ENCODE data around the gene ACACB.

Gene ACACB

DNA sequence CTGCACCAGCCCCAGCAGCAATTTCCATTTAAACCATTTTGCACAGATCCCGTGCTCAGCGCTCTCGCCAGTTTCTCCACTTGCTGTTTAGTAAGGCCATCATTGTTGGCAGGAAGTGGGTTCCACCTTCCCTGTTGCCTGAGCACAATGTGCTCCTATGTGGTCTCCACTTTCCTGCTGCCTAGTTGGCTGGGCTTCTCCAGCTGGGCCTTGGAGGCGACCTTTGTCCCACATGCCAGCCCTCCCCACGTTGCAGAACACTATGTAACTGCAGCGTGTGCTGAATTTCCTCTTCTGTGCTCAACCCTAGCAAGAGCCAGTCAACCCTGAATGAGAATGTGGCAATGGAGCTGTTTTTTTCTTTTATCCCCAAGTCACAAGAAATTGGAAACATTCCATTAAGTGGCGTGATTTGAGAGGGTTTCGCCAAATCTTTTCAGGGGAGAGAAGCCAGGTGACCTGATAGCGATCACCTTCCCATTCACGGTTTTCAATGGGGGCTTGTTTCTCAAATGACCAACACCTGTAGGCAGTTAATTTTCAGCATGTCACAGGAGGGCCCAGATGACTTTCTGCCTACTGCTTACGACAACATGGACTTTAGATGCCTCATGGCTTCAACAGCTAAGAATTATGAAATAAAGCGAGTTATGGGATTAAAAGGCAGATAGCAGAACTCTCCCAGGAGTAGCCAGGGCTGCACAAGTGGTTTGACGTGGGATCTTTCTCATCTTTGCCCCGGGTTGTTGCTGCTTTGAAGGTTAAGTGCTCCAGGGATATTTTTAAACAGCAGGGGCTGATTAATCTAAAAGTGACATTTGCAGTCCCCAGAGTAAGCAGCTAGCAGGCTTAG, at the start of gene ACACB:
Gene ACACB, plus strand, starts transcription at position 830 of the 853 bp plus-strand sequence. CDS start 22,819 bp downstream, outside the sequence.
- no peak for DNase-seq

- no peak for DNase-seq
Observed at GRCh38 chr12:109069307-109070271, 46.8 kb upstream of the ACACB start.

DNA sequence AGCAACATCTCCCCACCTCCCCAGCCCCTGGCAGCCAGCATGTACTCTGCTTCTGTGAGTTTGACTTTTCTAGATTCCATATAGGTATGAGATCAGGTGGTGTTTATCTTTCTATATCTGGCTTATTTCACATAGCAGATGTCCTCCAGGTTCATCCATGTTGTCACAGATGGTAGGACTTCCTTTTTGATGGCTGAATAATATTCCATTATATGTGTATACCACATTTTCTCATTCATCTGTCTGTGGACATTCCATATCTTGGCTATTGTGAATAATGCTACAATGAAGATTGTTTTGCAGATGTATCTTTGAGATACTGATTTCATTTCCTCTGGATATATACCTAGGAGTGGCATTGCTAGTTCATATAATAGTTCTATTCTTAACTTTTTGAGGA, 41.5 kb upstream of the ACACB start:
- DNase-seq: no peak

DNA sequence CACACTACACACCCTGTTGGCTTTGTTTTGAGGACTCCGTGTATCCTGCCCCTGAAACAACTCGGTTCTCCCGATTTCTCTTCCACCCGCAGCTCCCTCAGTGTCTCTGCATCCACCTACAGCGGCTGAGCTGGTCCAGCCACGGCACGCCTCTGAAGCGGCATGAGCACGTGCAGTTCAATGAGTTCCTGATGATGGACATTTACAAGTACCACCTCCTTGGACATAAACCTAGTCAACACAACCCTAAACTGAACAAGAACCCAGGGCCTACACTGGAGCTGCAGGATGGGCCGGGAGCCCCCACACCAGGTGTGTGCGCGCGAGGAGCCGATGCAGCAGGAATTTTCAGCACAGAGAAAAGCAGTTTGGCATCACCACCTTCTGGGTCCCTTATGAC, 33.6 kb upstream of the ACACB start:
- DNase-seq: no peak

DNA sequence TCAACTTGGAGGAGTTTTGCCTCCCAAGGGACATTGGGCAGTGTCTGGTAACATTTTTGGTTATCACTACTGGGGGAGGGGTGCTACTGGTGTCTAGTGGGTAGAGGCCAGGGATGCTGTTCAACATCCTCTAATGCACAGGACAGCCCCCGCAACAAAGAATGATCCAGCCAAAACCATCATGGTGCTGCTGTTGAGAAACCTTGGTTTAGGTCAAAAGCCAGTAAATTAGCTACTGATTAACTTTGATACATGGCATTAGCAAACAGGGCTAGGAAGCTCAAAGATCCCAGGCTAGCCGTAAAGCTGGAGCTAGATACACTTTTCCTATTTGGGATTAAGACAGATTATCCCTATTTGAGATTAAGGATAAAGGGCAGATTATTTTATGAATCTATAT, 32.0 kb upstream of the ACACB start:
- no peak for DNase-seq

DNA sequence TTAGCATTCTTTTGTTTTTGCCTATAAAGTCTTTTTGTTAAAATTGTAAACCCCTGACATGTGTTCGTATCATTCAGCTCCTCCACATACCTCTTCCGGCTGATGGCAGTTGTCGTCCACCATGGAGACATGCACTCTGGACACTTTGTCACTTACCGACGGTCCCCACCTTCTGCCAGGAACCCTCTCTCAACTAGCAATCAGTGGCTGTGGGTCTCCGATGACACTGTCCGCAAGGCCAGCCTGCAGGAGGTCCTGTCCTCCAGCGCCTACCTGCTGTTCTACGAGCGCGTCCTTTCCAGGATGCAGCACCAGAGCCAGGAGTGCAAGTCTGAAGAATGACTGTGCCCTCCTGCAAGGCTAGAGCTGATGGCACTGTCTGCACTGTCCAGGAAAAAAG, 30.8 kb upstream of the ACACB start:
- DNase-seq: no peak

DNA sequence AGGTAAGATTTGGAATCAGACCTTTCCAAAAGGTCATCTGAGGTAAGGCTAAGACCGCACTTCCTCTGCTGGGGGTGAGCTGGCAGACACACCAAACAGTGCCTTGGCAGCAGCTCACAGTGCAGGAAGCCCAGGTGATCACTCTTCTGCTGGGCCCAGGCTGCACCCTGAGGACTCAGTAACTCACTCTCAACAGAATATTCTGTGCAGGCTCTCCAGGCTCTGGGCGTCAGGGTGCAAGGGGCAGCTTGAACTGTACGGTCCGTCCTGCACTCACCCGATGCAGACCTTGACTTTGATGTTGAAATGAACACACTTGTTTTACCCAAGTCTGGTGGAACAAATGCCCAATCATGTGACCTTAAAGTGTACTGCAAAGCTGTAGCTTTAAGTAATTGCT, 29.1 kb upstream of the ACACB start:
- no peak for DNase-seq

- no peak for DNase-seq
Observed at GRCh38 chr12:109088818-109089217, 27.6 kb upstream of the ACACB start.

GRCh38 chr12:109089683-109090082, 26.7 kb upstream of the ACACB start:
- no peak for DNase-seq

GRCh38 chr12:109092497-109093021, 23.8 kb upstream of the ACACB start:
- DNase-seq: no peak

DNA sequence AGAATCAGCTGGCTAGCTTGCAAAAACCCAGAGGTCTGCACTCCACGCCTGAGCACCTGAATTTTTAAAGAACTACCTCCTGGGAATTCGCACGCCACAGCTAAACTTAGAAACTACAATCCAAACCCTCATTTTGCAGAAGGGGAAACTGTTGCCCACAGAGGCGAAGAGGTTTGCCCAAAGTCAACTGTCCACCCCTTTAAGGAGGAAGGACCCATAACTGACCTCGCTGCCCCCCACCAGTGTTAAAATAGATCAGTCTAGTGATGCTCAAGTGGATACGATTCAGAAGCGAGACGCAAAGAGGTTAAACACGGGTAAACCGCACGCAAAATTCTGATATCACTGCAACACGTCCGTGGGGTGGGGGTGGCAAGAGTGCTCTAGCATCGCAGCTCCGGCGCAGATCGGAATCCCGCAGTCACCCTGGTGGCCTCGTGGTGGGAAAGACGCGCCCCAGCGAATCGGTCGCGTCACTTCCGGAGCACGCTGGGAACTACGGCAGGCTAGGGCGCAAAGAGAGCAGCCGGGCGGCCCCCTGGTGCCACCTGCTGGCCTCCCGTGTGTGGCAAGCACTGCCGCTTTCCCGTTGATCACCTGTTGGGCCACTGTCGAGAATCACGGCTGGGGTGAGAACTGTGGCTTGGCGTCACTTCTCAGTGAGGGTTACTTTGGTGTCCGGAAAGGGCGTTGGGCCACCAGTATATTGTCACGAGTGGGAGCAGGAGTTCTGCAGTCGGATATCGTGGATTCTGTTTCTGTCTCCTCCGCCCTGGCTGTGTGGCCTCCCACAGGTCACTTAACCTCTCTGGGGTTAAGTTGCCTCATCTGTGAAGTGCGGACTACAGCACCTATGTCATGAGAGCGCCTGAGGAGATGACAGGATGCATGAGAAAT, 23.1 kb upstream of the ACACB start, which contains the start of gene ALKBH2:
Gene ALKBH2, minus strand, starts transcription at position 451 of the 897 bp plus-strand sequence. CDS start 686 bp downstream, outside the sequence.
- peak; percentile 92 to 94 for DNase-seq

DNA sequence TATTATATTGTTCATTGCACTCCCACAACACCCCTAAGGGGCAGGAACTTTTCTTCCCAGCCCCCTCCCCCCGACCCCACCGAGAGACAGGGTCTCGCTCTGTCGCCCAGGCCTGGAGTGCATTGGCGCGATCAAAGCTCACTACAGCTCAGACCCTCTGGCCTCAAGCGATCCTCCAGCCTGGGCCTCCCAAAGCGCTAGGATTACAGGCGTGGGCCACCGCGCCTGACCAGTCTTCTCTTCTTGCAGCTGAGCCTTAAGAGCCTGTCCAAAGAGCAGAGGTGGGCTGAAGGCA, 19.3 kb upstream of the ACACB start:
- no peak for DNase-seq

DNA sequence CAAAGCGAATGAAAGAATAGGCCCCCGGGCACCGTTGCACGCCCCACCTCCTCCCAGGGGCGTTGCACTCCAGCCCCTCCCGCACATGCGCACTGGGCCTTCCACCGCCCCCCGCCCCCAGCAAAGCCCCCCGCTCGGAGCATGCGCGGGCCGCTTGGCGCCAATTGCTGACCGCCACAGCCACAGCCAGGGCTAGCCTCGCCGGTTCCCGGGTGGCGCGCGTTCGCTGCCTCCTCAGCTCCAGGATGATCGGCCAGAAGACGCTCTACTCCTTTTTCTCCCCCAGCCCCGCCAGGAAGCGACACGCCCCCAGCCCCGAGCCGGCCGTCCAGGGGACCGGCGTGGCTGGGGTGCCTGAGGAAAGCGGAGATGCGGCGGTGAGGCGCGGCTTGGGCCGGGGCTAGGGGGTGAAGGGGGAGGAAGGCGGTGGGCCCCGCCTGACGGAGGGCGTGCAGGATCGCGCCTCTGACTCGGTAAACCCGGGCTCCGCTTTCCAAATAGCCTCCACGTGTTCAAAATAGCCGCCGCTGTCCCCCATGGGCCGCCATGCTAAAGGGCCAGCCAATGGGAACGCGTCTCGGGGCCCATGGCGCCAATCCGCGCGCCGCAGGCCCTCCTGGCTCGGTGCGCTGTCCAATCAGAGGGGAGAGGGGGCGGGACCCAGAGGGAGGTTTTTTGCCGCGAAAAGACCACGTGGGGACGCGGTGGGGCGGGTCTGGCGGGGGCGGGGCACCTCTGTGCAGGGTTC, 18.8 kb upstream of the ACACB start, which contains the start of gene UNG:
Gene UNG, plus strand, starts transcription at position 163 of the 748 bp plus-strand sequence. Its CDS starts 83 bp downstream, at position 246.
- DNase-seq: peak; percentile 94 to 96

DNA sequence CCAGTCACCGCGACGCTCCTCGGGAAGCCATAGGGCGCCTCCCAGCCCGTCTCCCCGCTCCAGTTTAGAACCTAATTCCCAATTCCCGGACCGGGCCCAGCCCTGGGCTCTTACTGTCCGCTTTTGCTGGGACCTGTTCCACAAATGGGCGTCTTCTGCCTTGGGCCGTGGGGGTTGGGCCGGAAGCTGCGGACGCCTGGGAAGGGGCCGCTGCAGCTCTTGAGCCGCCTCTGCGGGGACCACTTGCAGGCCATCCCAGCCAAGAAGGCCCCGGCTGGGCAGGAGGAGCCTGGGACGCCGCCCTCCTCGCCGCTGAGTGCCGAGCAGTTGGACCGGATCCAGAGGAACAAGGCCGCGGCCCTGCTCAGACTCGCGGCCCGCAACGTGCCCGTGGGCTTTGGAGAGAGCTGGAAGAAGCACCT, 18.2 kb upstream of the ACACB start:
- DNase-seq: no peak

DNA sequence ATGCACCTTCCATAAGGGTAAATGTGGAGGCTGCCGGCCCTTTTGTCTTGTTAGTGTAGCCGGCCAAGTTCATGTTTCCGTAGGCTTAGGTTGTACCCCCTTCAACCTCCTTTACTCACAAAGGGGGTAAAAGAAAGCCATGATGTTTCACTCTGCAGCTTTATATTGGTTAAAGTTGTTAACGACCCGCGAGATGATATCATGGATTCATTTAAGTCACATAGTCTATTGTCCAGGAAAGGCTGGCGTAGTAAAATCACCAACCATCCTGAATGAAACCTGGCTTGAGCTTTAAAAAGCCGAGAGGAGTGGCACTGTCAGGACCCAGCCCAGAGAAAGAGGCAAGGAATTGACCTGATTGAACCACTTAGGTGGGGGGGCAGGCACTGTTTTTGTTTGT, 17.7 kb upstream of the ACACB start:
- no peak for DNase-seq

DNA sequence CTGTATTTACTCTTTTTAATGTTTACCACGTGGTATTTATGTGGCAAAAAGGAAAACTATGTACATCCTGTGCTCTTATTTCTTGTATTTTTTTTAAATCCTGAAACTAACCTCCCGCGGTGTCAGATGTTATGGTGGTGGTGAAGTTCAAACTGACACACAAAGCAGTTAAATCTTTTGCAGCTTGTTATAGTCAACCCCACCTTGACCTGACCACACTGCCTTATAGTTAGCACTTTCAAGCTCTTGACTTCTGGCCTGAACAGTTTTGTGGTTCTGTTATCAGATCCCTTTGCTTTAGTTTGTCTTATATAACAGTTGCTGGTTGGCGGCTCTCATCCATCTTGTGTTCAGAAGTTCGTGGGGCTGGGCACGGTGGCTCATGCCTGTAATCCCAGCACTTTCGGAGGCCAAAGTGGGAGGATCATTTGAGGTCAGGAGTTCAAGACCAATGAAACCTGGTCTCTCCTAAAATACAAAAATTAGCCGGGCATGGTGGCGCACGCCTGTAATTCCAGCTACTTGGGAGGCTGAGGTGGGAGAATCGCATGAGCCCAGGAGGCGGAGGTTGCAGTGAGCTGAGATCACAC, 16.9 kb upstream of the ACACB start:
- no peak for DNase-seq

DNA sequence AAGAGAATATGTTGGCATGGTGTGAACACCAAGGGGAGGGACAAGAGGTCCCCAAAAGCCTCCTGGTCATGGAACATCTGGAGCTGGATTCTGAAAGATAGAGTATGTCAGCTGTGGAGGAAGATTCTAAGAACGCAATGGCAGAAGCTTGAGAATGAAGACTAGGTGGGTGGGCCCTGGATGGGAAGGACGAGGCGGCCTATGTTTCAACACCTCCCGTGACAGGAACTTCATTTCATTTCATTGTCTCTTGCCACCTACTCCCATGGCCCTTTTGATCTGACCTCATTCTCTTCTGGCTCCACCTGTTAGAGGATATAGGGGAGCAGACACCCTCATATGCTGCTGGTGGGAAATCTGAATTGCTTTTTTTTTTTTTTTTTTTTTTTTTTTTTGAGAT, 15.6 kb upstream of the ACACB start:
- no peak for DNase-seq

GRCh38 chr12:109102491-109102890, 13.9 kb upstream of the ACACB start:
- no peak for DNase-seq

- DNase-seq: no peak
Observed at GRCh38 chr12:109105176-109105575, 11.2 kb upstream of the ACACB start.

- no peak for DNase-seq
Observed at GRCh38 chr12:109109746-109110350, 6.5 kb upstream of the ACACB start.

Data from stimulated activated CD4-positive, alpha-beta T cell treated with anti-CD3 and anti-CD28 coated beads, Interleukin-2, amount 100 ng/mL, for 48 hours (primary cell).